Fibroblast of skin of abdomen (primary cell): ENCODE measurements around the gene DKK3.

ENCODE experiments used
- DNase-seq: peaks from one replicate; pipeline ENCODE4 v3.0.0-alpha.2; 2013

Gene DKK3

DNA sequence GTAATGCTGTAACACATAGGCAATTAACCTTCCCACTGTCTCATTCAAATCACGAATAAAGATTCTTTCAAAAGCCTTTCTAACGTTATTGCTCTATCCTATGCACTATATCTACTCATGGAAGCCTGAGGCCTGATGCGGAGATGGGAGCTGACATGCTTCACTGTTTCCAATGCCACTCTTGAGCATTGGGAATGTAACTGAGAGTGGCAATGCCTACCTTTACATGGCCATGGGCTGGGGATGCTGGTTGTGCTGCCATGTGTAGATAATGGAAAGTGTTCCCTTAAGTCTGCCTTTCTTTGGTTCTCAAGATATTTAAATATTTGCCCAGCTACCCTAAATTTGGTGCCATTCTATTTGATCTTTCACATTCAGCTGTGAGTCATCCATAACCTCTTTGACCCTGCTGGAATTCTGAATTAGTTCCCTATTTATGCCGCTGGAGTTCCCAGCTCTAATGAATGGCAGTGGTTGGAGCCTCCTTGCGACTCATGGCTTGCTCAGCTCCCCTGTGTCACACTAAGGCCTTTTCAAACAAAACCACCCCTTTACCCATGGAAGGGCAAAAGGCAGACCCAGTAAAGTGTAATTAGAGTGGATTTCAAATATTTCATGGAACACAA, 21.4 kb upstream of the DKK3 start:
- peak; percentile 60 for DNase-seq

DNA sequence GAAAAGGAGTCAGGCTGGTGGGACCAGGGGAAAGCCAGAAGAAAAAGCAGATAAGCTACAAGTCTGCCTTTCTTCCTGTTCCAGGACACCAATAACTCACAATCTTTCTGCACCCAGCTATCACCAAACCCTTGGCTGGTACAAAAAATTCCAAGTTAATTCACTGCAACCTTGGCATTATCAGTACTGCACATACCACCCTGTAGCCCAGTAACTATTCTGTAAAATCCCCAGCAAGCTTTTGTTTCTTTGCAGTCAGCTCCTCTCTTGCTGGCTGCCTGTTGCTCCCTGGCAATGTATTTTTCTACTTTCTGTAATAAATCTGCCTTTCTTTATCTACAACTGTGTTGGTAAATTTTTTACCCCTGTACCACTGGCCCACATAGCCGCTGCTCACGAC, 20.7 kb upstream of the DKK3 start:
- no peak for DNase-seq

DNA sequence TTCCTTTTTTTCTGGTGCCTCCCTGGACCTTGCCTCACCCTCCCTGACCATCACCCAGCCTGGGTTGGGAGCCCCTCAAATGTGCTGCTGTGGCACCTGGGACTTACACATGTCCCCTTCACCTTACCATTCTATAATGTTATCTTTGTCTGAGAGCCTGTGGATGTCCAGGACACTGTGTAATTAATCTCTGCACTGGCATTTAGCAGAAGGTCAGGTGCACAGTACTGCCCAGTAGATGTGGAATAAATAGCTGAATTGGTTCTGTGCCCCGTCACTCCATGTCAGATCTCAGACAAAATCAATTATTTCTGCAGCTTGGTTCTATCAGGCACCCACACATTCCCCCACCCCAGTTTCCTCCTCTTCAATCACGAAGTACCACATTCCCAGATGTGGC, 19.9 kb upstream of the DKK3 start:
- no peak for DNase-seq

DNA sequence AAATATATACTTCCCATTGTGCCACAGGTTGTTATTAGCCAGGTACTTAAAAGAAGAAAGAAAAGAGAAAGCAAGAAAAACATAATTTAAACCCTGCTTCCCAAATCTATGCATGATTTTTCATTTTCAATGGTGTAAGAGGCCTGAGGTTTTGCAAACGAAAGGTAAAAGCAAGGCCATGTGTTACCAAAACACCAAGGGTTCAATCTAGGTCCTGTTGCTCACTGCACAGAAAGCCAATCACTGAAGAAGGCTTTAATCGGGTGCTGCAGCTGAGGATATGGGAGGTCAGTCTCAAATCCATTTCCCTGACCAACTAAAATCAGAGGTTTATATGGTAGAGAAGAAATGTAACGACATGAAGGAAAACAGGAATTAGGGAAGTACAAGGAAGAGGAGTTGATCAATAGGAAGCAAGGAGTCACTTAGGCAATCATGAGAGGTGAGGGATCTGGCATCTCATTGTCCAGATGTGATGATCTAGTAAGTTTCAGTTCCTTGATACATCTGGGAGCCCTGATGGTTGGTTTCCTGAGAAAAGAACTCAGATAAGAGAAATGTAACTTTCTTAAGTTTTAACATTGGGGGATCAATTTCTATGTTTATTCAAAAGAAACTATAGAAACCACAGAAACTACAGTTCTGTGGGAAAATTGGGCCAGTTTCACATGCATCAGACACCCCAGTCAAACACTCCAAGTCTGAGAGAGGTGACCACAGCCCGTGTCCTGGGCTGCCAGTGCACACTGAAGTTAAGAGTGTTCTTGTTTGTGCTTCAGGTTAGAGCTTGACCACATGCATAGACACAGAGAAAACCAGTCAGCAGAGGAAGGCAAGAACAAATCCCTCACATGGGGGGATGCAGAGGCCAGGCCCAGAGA, 18.1 kb upstream of the DKK3 start:
- DNase-seq: no peak

DNA sequence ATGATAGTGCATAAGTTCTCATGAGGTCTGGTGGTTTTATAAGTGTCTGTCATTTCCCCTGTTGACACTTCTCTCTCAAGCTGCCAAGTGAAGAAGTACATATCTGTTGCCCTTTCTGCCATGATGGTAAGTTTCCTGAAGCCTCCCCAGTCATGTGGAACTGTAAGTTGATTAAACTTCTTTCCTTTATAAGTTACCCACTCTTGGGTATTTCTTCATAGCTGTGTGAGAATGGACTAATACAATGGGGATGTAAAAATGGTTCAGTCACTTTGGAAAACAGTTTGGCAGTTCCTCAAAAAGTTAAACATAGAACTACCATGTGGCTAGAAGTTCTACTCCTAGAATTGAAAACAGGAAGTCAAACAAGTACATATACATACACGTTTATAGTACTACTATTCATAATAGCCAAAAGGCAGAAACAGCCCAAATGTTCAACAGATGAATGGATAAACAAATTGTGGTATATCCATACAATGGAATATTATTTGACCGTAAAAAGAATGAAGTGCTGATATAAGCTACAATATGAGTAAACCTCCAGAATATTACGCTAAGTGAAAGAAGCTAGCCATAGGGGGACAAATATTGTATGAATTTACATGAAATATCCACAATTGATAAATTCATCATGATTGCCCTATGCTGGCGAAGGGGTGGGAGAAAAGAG, 16.0 kb upstream of the DKK3 start:
- DNase-seq: no peak

DNA sequence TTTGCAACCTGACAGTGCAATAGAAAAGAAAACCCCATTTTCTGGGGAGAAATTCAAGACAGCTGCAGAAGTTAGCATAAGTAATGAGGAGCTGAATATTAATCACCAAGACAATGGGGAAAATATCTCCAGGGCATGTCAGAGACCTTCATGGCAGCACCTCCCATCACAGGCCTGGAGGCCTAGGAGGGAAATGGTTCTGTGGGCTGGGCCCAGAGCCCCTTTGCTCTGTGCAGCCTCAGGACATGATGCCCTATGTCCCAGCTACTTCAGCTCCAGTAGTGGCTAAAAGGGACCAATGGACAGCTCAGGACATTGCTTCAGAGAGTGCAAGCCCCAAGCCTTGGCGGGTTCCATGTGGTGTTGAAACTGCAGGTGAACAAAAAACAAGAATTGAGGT, 14.6 kb upstream of the DKK3 start:
- DNase-seq: no peak

DNA sequence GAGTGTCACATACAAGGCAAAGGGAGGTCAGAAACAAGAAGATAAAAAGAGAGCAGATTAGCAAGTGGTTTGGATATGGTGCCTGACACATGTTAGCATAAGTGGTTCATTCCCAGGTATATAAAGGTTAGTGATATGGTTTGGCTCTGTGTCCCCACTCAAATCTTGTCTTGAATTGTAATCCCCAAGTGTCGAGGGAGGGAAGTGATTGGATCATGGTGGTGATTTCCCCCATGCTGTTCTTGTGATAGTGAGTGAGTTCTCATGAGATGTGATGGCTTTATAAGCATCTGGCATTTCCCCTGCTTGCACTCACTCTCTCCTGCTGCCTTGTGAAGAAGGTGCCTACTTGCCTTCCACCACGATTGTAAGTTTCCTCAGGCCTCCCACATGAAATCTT, 12.1 kb upstream of the DKK3 start:
- DNase-seq: no peak

DNA sequence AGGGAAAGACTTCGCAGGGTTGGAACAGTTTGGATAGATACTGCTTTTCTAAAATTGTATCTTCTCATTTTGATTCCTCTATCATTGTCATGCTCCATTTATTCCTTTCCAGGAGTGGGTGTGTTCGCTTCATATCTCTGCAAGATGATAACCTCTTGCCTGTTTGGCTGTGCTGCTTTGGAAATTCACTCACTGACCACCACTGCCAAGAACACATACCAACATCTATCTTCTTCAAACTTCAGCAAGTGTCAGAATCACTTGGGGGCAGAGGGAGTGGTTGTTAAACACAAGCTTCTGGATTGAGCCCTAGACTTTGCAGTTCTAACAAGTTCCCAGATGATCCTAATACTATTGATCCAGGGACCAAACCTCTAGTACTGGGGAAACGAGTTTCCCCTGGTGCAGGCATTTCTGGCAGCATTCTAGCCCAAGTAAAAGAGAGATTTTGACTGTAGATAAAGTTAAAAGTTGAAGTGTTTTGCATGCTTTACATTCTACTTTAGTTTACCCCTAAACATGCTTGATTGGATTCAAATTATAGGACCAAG, 11.5 kb upstream of the DKK3 start:
- DNase-seq: no peak

DNA sequence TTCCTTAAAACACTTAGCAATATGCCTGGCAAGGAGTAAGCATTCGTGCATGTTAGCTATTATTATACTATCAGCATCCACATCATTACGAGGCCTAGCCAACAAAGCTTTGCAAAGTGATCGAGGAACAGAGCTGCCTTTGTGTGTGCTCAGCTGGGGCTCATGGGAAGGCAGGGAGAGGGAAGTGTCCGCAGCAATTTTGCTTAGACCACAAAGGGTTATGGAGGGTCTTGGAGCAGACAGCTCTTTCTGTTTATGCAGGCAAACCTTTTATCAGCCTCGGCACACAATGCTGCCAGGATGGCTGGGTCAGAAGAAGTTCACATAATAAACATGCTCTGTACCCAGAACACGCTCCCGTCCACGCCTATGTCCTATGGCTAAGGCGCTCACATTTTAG, 10.9 kb upstream of the DKK3 start:
- no peak for DNase-seq

DNA sequence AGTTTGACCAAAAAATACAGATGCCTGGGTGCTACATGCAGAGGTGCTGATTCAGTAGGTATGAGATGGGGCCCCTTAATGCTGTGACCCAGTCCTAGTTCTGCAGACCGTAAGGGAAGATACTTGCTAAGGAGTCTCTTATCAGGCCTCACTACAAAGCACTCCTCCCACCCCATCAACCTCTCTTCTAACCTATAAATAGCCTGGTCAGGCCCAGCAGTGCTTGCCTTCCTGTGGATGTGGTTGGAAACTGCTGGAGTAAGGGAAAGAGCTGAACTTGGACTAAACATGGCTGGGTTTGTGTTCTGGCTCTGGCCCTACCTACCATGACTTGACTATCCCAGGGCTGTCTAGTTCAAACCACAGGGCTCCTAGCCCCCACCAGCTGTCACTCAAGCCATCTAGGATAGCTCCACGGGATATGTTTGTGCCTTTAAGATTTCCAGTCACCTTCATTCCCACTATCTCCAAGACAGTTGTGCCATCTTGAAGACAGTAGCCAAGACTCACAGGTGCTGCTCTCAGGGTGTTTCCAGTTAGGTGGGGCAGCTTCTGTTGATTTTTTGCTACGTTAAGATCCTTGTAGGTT, 9.5 kb upstream of the DKK3 start:
- no peak for DNase-seq

DNA sequence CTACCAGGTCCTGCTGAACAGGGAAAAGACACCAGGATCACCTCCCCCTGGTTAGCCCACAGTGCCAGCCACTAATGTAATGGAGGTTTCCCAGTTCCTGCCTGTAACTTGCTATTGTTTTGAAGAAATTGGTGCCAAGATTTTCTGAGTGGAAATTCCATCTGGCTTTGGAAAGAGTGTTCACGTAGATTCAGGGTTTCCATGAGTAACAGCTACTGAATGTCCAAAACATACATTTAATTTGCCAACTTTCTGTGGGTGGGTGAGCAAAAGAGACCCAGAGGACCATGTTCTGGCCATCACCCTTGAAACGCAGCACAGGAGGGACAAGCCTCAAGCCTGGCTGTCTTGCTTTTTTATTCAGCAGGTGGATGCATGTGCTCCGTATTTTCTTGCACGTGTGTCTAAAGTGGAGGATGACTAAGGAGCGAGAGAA, 8.8 kb upstream of the DKK3 start:
- peak; percentile 65 for DNase-seq

DNA sequence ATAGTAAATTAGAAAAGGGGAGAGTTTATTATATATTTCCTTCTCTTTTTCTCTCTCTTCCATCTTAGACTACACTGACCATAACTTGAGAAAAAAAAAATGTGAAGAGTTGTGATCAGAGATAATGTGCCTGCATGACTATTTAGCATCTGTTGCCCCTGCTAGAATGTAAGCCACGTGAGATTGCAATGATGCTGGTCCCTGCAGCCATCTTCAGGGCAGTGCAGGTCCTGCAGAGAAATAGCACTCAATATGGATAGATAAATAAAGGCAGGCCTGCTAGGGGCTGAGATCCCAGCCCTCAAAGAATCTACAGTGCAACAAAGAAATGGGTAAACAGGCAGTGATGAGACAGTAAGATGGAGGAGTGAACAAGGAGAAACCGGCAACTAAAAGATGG, 7.8 kb upstream of the DKK3 start:
- DNase-seq: no peak

DNA sequence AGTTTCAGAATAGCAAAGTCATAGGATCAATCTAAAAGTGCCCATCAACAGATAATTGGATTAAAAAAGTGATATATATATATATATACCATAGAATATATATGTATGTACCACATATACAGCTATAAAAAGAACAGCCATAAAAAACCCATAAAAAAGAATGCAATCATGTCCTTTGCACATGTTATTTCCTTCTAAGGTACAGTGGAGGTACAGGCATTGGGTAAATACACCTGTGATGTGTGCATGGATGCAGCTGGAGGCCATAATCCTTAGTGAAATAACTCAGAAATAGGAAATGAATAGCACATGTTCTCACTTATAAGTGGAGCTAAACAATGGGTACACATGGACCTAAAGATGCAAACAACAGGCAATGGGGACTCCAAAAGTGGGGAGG, 7.1 kb upstream of the DKK3 start:
- DNase-seq: no peak

DNA sequence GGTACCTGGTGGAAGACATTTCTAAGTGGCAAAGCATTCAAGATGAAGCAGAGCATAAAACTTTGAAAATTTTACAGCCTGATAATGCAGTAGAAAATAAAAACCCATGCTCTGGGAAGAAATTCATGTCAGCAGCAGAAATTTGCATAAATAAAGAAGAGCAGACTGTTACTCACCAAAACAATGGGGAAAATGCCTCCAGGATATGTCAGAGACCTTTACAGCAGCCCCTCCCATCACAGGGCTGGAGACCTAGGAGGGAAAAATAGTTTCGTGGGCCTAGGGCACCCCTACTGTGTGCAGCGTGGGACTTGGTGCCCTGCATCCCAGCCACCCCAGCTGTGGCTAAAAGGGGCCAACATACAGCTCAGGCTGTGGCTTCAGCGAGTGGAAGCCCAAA, 5.4 kb upstream of the DKK3 start:
- no peak for DNase-seq

DNA sequence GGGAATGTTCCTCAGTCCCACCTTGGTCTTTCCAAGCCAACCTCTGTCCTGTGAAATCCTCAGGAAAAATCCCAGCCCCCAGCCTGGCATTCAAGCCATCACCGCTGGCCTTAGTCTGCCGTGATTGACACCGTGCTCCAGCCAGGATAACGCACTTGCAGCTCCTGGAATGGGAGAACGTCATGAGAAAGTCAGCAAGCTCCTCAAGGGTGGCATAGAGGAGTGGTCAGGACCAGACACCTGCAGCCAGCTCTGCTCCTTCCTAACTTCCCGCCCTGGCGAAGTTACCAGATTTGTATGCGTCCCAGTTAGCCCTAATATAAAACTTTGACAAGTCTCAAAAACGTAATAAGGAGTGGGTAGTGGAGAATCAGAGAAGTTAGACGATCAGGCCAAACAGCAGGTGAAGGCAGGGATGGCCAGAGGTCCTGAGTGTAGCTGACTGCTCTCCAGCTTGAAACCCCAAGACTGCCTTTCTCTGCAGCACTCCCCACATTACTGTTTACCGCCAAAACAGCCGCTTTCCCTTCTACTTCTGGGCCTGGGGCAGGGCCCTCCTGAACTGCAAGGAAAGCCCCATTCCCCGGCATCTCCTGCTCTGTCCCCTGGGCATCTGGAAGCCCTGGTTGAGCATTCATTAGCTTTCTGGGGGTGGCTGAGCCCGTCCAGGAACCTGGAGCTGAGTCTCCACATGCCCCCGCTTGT, 1.3 kb upstream of the DKK3 start:
- DNase-seq: no peak

DNA sequence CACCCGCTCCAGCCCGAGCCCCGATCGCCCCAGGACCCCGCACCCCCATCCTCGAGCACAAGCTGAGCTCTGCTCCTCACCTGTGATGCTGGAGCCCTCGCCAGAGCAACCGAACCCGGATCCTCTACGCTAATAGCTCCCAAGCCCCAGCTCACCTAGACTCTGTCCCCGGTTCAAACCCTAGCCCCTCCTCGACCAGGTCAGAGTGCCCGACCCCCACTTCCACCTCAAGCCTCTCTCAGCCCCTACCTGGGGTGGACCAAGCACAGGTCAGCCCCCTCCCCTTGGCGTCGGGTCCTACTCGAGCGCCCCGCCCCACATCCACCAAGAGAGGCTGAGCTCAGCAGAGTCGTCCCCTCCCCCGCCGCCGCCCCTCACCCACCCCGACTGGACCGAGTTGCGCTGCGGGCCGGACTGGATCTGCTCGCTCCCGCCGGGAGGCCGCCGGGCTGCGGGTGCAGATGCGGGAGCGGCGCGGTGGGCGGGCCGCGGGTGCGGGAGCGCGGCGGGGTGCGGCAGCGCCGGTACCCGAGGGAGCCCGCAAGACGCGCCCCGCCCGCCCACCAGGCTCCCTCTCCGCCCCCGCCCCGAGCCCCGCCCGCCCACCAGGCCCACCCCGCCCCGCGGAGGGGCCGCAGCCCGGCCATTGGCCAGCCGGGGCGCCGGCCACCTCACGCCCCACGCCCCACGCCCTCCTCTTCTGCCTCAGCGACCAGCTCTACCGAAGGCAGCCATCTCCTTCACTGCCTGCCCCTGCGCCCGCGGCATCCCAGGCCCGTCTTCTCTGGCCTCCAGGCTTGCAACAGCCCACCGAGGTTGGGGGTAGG, 577 bp upstream of the DKK3 start:
- peak; percentile 66 for DNase-seq

DNA sequence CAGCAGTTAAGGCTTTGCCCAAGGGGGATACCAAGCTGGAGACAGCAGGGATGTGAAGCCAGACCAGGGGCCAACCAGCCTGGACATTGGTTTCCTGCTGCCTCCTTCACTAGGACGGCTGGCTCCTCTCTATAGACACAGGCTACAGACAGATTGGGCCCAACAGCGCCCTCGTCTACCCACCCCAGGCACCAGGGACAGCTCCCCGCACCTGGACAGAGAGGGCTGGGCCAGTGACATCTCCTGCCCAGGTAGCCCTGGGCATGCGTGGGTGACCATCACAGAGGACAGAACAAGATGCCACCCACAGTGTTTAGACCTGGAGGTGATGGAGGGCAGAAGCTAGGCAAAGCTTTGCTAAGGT, 1.2 kb downstream of the DKK3 start:
- DNase-seq: no peak

DNA sequence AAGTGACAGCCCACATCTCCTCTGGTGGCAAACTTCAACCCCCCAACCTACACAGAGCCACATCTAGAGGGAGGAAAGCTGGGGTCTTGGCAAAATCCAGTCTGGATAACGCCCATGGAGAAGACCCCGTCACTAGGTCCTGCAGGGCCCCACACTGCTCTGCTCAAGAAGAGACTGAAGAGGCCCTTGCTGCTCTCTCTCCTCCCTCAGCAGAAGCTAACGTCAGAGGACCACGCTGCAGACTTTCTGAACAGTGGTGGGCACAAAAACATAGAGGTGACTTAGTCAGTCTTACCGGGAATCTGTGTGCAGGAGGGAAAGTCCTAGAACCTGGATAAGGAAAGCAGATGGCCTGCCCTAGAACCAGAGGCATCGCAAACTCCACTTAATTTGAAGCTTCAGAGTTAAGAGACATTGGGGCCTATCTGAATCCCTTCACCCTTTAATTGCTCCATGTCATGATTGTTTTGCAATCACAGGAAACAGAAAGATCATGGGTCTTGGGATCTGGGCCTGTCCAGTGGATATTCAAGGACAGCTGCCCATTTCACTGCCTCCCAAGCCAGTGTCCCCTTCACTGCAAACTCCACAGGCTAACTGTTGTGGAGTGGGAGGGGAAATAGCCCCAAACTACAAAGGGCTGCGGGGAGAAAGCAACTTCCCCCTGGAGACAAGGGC, 1.7 kb downstream of the DKK3 start:
- no peak for DNase-seq

DNA sequence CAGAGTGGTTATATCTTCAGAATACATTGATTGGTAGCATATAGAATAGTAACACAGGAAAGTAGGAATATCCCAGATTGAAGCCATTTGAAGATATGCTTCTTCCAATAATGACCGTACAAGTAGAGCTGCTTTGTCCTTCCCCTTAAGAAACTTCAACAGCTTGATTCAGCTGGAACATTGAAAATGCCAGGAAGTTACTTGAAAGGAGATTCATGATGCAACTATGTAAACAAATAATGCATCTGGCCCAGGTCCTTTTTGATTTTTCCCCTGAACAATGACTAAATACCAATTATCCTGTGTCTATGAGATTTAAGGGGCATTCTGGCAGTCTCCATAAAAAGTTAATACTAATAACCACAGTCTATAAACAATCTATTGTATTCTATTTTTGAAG, 3.0 kb downstream of the DKK3 start:
- peak; percentile 56 for DNase-seq

DNA sequence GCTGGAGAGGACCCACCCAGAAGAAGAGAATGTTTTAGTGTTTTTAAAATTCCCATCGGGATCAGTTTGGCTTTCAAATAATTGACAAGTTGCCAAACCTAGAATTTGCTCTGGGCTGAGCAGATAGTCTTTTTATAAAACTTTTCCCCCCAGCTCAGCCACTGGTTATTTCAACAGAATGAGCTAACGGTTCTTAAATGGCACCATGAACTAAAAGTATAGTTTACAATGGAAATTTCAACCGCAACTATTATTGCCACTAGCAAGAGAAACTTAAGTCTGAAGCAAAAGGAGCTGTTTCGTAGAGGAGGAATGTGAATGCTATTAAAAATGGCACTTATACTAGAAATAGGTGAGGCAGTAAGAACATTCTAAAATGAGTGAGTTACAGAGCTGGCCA, 3.4 kb downstream of the DKK3 start:
- no peak for DNase-seq

DNA sequence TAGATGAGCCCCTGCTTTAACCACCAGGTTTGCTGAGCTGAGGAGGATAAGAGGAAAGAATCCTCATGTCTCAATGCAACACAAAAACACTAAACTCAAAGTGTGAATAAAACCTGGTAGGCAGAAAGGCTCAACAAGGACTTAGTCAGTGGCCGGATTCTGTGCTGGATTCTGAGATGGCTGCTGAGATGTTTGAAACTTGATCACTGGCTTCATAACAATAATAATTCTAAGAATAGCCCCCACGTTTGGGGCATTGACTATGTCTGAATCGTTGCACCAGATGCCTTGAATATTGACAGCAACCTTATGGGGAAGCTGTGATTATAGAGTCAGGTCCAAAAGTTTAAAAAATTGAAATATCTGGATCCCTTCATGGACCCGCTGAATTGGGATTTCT, 4.6 kb downstream of the DKK3 start:
- DNase-seq: no peak
